Mucosa of gallbladder (tissue), 1 donor: ENCODE data around the gene RBP3. TPM values are rescaled to one million over a fixed set of nuclear protein-coding genes. Genes with fewer than 3 reads are reported as not detected.

Experiments used
- DNase-seq: peaks from one replicate; pipeline ENCODE4 v3.0.0-alpha.2; 2020; ENCODE audit warnings: low spot score
- total RNA-seq: library from RNA; stranded (reverse); gene quantifications from one replicate; pipeline ENCODE4 v1.2.1, GENCODE V29; 2021
- donor health status: DM: no; HTN: no; CAD: no.

The RBP3 gene
- total RNA-seq, 1 donor from 2014 or later, result not detected

DNA sequence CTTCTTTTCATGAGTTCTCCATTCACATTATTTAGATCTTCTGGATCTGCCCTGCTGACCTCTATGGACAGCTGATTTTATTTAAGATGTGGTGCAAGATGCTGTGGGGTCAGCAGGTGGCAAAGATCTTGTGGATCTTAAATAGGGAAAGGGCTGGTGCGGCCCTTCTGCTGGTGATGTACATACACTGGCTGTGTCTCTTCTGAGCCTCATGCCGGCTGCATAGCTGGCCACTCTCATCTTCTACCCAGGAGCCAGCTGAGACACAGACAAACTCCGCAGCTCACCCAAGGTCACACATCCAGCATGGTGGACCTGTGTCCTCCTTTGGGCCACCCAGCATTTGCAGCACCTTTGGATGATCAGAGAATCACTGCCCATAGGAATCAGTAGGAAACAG lies 9.7 kb downstream of the RBP3 start:
- no peak for DNase-seq

DNA sequence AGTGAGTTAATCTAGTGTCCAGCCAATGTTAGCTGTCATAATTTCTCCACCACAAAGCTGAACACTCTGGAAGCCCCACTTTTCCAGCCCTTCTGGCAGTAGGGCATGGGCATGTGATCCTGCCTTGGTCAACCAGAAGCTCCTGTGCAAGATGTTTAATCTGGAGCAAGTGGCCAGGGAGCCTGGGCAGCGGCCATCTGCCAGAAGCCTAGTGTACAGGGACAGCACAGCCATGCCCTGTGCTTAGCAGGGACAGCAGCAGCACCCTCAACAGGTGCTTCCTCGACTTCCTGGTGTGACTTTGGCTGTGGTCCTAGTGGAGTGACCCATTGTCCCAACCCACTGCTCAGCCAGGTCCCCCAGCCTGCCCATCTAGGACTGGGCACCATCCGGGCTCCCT lies 10.3 kb downstream of the RBP3 start:
- DNase-seq, result no peak

DNA sequence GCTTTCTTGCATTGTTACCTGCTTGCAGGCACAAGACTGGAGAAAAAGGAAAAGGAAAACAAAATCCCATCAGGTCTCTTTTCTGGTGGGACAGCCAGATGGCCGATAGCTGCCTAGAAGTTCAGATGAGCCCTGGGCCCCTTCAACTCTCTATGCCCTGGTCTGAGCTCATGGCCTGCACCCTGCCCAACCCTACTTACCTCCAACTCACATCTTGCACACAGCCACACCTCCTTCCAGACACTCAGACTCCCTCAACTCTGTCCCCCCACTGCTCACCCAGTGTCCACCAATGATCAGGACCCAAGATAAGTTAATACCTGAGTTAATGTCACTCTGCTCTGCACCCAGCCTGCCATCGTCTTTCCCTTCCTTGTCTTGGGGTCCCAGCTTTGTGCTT lies 10.9 kb downstream of the RBP3 start:
- no peak for DNase-seq

DNA sequence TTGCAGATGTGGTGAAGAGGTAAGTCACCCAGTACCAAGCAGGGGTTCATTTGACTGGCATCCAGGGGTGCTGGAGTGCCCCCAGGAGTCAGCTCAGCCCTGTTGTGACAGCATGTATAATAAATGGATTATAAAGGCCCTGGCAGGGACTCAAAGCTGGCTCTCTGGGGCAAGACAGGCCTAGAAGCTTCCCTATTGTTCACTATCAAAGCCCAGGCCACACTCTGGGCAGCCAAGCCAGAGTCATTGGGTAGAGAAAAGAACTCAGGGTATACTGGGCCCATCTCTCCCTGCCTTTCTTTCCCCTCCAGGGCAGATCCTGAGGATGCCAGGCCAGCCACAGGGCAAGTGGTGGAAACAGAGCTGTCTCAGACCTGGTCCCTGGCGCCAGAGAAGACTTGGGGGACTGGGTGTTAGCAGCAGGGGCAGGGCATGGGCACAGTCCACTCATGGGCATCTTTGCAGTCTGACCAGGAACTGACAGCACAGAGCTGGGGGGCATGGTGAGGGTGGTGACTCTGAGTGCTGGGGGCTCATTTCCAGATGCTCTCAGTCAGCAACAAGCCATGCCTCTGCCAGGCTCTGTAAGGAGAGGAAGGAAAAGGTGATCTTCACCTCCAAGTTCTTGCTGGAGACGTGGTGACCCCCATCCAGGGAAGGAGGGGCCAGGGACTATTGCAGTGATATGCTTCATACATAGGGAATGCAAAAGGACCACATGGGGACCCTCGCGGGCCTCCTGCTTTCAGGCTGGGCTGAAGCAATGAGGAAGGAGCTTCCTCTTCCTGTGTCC lies 11.7 kb downstream of the RBP3 start:
- DNase-seq, result no peak

- DNase-seq, result no peak
Observed at GRCh38 chr10:47360419-47361040, 12.4 kb downstream of the RBP3 start.

- no peak for DNase-seq
Observed at GRCh38 chr10:47361293-47361692, 13.1 kb downstream of the RBP3 start.

DNA sequence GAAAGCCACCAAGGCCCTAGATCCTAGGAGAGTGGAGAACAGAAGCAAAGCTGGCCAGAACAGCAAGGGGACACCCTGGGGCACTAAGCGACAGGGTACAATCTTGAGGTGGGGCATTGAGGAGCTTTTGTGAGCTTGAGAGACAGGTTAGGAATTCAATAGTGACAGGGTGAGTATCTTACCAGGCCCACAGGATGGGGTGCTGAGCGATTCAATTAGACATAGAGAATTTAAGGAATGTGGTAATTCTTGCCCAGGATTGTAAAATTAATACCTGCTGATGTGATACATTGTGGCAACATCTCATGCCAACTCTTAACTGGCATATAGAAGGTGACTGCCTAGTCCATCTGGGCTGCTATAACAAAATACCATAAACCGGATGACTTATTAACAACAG lies 14.0 kb downstream of the RBP3 start:
- no peak for DNase-seq

- DNase-seq, result no peak
Observed at GRCh38 chr10:47363781-47364180, 15.6 kb downstream of the RBP3 start.

DNA sequence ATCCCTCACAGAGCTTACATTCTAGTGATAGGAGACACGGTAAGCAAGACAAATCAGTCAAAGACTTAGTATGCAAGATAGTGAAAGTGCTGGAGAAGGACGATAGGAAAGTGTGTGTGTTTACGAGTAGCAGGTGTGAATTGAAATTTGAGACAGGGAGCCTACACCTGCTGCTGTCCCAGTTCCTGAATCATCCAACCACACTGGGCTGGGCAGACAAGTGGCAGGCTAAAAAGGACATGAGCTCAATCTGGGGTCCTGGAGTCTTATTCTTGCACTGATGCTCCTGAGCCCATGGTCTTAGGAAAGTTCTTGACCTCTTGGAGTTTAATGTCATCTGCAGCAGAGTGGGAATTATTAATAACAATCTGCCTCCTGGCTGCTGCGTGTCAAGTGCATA lies 16.2 kb downstream of the RBP3 start:
- no peak for DNase-seq

- no peak for DNase-seq
Observed at GRCh38 chr10:47364911-47365310, 16.7 kb downstream of the RBP3 start.

DNA sequence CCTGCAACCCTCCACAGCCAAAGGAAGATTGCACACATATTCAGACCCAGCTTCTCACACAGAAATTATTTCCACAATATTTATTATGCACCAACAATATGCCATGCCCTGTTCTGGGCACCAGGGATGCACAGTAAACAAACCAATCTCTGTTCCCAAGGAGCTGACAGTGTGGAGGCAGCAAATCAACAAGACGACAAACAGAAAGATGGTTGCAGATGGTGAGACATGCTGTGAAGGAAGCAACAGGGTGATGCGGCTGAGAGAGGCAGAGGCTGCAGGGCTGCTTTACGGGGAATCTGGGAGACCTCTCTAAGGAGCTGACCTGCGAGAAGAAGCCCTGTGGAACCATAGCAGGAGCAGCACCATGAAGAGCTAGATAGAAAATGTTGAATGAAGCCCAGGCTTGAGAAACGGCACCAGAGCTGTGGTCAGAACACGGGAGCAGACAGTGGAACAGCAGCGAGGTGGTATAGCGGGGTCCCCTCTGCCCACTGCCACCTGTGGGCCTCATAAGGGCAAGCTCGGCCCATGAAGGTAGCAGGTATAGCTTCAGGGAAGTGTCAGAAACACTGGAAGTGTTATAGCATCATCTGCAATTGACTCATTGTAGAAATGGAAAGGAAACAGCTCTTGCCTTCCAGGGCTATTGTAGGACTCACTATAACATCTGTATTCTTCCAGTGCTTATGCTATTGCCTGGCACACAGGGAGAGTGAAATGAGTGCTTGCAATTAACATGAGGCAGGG lies 17.4 kb downstream of the RBP3 start:
- DNase-seq, result no peak

- no peak for DNase-seq
Observed at GRCh38 chr10:47366181-47366631, 18.0 kb downstream of the RBP3 start.

DNA sequence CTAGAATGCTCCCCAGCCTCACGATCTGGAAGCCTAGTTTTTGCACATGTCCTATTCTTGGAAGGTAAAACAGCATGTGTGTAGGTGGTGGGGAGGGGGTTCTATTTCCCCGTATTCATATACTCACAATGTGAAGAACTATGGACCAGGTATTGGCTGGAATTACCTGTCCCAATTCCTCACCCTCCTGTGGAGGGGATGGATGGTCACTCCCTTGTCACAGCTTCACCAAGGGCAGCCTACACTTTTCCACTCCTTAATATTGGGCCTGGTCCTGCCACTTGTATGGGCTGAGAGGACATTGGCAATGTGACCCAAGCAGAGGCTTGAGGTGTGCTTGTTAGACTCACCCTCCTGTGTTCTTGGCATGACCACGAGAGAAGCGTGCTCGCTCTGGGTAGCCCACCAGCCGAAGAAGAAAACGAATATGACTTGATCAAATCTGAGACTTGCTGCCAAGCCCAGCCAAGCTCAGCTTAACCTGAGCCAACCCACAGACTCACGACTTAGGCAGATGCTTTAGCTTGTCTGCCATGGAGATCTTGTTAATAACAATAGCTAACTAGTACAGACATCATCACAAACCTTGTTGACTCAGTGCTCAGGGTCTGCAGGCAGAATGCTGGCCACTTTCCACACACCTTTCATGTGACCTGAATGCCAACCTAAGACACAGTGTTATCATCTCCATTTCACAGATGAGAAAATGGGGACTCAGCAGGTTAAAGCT lies 18.7 kb downstream of the RBP3 start:
- DNase-seq, result no peak

DNA sequence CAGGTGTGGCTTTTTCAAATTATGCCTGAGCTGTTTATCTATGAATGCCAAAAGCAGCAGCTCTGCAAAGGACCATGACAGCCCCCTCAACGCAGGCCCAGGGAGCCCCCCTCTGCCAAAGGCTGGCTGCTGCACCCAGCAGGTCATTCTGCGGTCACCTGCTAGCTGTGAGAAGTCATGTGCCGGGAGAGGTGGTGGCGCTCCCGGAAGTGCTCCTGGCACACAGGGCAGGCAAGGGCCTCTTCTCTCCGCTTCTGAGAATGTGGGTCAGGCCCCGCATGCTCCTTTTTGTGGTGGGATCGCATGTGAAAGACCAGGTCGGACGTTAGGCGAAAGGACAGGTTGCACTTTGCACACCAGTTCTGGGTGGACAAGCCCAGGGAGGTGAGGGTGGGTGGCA lies 19.5 kb downstream of the RBP3 start:
- DNase-seq, result no peak

GRCh38 chr10:47368431-47369180 lies 20.4 kb downstream of the RBP3 start:
- DNase-seq, result no peak

- no peak for DNase-seq
Observed at GRCh38 chr10:47369251-47369894, 21.2 kb downstream of the RBP3 start.

GRCh38 chr10:47370015-47370767 lies 22.0 kb downstream of the RBP3 start:
- DNase-seq, result no peak

GRCh38 chr10:47370878-47371277 lies 22.7 kb downstream of the RBP3 start:
- no peak for DNase-seq

GRCh38 chr10:47371629-47372485 lies 23.7 kb downstream of the RBP3 start:
- no peak for DNase-seq
